H1 (cell line): ENCODE data around the gene RPL13A. TPM values are rescaled to one million over a fixed set of nuclear protein-coding genes. Genes with fewer than 3 reads are reported as not detected.

Source experiments
- HDAC2 ChIP-seq, 2 experiments: fragments of 300-600 bp in 1 of 2; sonication (generic) in 1 of 2; IDR thresholded peaks; 2 replicates each; pipeline ENCODE4 v1.6.1; 2011 to 2012; ENCODE audit warnings: low read depth in 2 of 2, low read length in 2 of 2, mild to moderate bottlenecking in 2 of 2, moderate library complexity in 2 of 2, borderline replicate concordance in 1 of 2, inconsistent platforms in 1 of 2
- NANOG ChIP-seq: IDR thresholded peaks from 2 replicates; pipeline ENCODE4 v1.6.1; 2011; ENCODE audit warnings: low read length, low read depth, mild to moderate bottlenecking, inconsistent platforms; ENCODE audit not compliant: insufficient read depth, poor library complexity, severe bottlenecking
- RXRA ChIP-seq: IDR thresholded peaks from 2 replicates; pipeline ENCODE4 v1.6.1; 2011; ENCODE audit warnings: low read depth, mild to moderate bottlenecking, low read length, moderate library complexity; ENCODE audit not compliant: insufficient read depth
- SP4 ChIP-seq: IDR thresholded peaks from 2 replicates; pipeline ENCODE4 v1.6.1; 2012; ENCODE audit warnings: low read length, inconsistent platforms
- polyA plus RNA-seq, 7 experiments: library from polyadenylated mRNA; depleted of rRNA in 3 of 7; stranded (reverse) in 5 of 7; unstranded in 2 of 7; fragments of >200 nt in 5 of 7; fragments of 200-250 nt in 2 of 7; gene quantifications; 1 replicate in 5 of 7; 2 replicates in 1 of 7; 4 replicates in 1 of 7; pipeline versions ENCODE4 v1.2.1 to v1.2.3, GENCODE V29; 2011 to 2013; ENCODE audit warnings: missing spikeins in 2 of 7, mixed read lengths in 2 of 7
- total RNA-seq: library from RNA; stranded (reverse); fragmentation: NEBNext Ultra II Directional; extraction: Animal tissue kit (Norgen Biotek cat#: 25700); gene quantifications from 2 replicates; pipeline ENCODE4 v1.2.1, GENCODE V29; 2021
- TF ChIP-seq, protein P1 (sequence below): fragments of 300-600 bp; sonication (generic); IDR thresholded peaks from 2 replicates; pipeline ENCODE4 v1.7.1; 2012; ENCODE audit warnings: low read length, moderate library complexity, mild to moderate bottlenecking, inconsistent platforms; ENCODE audit not compliant: insufficient replicate concordance

RPL13A gene
- total and polyA plus RNA-seq, 2 of the 8 experiments (the other 6 are each of a cell fraction or from before 2014, with no cell fraction given): 3,305 to 8,868 TPM

DNA sequence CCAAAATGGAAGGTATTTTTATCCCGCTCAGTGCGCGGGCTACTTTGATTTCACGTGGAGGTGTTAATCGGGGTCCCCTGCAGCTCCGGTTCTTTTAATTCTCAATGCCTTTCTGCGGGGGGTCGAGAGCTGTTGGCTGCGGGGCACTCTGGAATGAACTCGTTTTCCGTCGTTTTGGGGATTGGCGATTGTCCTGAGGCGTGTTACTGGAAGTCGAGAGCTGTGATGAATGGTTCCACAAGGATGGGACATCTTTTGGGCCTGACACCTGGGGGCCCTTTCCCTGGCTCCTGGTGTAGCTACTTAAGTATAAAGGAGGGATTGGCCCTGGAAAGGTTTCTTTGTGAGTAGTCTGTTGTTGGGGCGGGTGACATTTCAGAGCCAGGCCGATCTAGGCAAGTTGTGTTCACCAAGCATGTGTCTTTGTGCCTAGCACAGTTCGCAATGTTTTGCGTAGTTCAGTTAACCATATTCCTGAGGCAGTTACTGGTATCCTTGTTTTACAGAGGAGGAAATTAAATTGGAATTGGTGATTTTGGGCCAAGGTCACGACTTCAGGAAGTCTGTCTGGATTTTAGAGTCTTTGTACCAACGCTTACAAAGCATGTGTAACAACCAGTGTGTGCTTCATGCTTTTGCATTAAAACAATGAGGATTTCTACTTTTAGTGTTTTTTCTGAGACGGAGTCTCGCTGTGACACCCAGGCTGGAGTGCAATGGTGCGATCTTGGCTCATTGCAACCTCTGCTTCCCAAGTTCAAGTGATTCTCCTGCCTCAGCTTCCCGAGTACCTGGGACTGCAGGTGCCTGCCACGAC lies 846 bp downstream of the RPL13A start (continued):
- TF ChIP-seq, protein P1, sequence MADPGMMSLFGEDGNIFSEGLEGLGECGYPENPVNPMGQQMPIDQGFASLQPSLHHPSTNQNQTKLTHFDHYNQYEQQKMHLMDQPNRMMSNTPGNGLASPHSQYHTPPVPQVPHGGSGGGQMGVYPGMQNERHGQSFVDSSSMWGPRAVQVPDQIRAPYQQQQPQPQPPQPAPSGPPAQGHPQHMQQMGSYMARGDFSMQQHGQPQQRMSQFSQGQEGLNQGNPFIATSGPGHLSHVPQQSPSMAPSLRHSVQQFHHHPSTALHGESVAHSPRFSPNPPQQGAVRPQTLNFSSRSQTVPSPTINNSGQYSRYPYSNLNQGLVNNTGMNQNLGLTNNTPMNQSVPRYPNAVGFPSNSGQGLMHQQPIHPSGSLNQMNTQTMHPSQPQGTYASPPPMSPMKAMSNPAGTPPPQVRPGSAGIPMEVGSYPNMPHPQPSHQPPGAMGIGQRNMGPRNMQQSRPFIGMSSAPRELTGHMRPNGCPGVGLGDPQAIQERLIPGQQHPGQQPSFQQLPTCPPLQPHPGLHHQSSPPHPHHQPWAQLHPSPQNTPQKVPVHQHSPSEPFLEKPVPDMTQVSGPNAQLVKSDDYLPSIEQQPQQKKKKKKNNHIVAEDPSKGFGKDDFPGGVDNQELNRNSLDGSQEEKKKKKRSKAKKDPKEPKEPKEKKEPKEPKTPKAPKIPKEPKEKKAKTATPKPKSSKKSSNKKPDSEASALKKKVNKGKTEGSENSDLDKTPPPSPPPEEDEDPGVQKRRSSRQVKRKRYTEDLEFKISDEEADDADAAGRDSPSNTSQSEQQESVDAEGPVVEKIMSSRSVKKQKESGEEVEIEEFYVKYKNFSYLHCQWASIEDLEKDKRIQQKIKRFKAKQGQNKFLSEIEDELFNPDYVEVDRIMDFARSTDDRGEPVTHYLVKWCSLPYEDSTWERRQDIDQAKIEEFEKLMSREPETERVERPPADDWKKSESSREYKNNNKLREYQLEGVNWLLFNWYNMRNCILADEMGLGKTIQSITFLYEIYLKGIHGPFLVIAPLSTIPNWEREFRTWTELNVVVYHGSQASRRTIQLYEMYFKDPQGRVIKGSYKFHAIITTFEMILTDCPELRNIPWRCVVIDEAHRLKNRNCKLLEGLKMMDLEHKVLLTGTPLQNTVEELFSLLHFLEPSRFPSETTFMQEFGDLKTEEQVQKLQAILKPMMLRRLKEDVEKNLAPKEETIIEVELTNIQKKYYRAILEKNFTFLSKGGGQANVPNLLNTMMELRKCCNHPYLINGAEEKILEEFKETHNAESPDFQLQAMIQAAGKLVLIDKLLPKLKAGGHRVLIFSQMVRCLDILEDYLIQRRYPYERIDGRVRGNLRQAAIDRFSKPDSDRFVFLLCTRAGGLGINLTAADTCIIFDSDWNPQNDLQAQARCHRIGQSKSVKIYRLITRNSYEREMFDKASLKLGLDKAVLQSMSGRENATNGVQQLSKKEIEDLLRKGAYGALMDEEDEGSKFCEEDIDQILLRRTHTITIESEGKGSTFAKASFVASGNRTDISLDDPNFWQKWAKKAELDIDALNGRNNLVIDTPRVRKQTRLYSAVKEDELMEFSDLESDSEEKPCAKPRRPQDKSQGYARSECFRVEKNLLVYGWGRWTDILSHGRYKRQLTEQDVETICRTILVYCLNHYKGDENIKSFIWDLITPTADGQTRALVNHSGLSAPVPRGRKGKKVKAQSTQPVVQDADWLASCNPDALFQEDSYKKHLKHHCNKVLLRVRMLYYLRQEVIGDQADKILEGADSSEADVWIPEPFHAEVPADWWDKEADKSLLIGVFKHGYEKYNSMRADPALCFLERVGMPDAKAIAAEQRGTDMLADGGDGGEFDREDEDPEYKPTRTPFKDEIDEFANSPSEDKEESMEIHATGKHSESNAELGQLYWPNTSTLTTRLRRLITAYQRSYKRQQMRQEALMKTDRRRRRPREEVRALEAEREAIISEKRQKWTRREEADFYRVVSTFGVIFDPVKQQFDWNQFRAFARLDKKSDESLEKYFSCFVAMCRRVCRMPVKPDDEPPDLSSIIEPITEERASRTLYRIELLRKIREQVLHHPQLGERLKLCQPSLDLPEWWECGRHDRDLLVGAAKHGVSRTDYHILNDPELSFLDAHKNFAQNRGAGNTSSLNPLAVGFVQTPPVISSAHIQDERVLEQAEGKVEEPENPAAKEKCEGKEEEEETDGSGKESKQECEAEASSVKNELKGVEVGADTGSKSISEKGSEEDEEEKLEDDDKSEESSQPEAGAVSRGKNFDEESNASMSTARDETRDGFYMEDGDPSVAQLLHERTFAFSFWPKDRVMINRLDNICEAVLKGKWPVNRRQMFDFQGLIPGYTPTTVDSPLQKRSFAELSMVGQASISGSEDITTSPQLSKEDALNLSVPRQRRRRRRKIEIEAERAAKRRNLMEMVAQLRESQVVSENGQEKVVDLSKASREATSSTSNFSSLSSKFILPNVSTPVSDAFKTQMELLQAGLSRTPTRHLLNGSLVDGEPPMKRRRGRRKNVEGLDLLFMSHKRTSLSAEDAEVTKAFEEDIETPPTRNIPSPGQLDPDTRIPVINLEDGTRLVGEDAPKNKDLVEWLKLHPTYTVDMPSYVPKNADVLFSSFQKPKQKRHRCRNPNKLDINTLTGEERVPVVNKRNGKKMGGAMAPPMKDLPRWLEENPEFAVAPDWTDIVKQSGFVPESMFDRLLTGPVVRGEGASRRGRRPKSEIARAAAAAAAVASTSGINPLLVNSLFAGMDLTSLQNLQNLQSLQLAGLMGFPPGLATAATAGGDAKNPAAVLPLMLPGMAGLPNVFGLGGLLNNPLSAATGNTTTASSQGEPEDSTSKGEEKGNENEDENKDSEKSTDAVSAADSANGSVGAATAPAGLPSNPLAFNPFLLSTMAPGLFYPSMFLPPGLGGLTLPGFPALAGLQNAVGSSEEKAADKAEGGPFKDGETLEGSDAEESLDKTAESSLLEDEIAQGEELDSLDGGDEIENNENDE: no peak
- peak; percentile 63 for TF ChIP-seq NANOG
- no peak for TF ChIP-seq RXRA
- TF ChIP-seq SP4: no peak
- TF ChIP-seq HDAC2 (IDR thresholded peaks at IDR 0.05; ENCODE audit: borderline replicate concordance in 1 of 2, low read depth in 2 of 2, low read length in 2 of 2): peak in 1 of 2 experiments; percentile 37; a peak in 1 of 4 replicates
